NK-92 (cell line): ENCODE data around the gene MMADHC.

Source experiments
- DNase-seq: peaks from one replicate; lab custom pipeline; 2025; ENCODE audit not compliant: unreplicated experiment; lab: John Stamatoyannopoulos, UW

Gene MMADHC

DNA sequence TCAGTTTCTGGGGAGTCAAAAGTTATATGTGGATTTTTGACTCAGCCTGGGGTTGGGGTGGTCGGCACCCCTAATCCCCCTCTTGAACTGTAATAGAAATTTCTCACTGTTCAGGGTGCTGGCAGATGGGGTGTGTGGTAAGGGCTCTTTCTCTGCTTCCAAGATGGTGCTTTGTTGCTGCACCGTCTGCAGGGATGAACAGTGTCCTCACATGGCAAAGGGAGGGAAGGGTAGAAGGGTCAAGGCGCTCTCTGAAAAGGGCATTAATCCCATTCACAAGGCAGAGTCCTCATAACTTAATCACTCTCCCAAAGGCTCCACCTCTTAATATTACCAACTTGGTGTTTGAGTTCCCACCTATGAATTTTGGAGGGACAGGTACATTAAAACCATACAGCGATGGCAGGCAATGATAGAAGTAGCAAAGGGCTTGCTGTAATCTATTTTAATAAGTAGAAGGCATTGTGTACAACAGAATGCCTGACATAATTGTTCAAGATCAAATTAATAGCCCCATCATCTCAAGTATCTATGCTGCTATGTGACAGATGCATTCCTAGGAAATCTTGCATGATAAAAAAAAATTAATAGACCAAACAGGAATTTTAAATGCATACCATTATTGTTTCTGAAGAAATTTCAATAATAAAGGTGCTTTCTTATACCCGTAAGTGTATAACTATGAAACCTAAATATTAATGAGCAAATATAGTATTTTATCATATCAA, 28.1 kb downstream of the MMADHC start:
- no peak for DNase-seq

DNA sequence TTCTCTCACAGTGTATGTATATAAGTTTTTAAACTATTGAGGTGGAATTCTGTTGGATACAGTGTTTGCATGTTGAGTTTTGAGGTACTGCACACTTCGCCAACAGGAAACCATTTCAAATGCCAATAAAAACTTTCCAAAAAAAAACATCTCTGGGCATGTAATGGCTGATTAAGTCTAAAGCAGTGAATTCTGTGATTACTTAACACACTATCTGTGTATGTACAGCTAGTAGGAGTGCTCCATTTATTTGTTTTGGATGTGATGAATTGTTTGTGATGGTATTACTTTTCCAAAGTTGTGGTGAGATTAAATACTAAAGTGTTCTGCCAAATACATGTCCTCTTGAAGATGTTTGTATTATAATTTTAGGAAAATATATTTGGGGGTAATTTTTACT, 31.1 kb downstream of the MMADHC start:
- no peak for DNase-seq

GRCh38 chr2:149552830-149553229, 34.7 kb downstream of the MMADHC start:
- no peak for DNase-seq

DNA sequence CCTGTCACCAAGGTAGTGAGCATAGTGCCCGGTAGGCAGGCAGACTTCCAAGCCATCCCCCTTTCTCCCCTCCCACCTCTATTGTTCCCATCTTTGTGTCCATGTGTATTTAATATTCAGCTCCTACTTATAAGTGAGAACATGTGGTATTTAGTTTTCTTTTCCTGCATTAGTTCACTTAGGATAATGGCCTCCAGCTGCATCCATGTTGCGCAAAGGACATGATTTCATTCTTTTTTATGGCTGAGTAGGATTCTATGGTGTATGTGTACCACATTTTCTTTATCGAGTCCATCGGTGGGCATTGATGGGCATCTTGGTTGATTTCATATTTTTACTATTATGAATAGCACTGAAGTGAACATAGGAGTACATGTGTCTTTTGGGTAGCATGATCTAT, 35.3 kb downstream of the MMADHC start:
- DNase-seq = no peak

DNA sequence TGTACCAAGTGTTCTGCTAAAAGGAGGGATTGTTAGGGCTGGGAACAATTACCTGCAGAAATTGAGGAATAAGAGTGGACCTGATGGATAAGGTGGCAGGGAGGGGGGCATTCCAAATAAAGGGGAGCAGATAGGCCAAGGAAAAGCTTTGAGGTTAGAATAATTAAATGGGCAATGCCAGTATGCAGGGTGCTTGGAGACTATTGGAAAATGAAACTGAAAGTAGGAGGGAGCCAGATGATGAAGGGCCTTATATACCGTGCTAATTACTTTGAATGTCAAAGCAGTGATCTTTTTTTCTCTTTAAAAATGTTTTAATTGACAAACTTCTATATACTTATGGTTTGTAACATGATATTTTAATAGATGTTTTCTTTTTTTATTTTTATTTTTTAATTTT, 42.9 kb downstream of the MMADHC start:
- no peak for DNase-seq

GRCh38 chr2:149543845-149544244, 43.7 kb downstream of the MMADHC start:
- DNase-seq = no peak

GRCh38 chr2:149540138-149540537, 47.4 kb downstream of the MMADHC start:
- DNase-seq = no peak

- no peak for DNase-seq
Measured at GRCh38 chr2:149538138-149538833, 49.3 kb downstream of the MMADHC start.

- DNase-seq = no peak
Measured at GRCh38 chr2:149537092-149537726, 50.4 kb downstream of the MMADHC start.

- DNase-seq = no peak
Measured at GRCh38 chr2:149536649-149537048, 50.9 kb downstream of the MMADHC start.

DNA sequence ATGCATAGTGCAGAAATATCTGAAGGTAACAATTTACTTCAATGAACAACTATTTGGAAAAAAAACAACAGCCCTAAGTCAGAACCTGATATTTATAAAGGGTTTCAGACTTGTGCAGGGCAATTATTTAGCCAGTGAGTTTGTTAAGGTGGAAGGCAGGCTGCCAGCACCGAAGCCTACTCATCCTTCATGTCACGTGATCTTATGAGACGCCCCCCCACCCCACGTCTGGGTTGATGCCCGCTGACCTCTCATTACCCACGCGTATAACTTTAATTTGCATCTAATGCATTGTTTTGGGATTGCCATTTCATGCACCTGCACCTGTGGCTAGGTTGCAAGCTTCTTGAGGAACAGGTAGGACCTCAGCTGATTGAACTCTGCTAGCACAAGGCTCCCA, 52.9 kb downstream of the MMADHC start:
- no peak for DNase-seq

GRCh38 chr2:149528983-149529382, 58.6 kb downstream of the MMADHC start:
- no peak for DNase-seq

GRCh38 chr2:149527998-149528755, 59.4 kb downstream of the MMADHC start:
- DNase-seq = no peak

GRCh38 chr2:149526689-149527088, 60.9 kb downstream of the MMADHC start:
- DNase-seq = no peak

DNA sequence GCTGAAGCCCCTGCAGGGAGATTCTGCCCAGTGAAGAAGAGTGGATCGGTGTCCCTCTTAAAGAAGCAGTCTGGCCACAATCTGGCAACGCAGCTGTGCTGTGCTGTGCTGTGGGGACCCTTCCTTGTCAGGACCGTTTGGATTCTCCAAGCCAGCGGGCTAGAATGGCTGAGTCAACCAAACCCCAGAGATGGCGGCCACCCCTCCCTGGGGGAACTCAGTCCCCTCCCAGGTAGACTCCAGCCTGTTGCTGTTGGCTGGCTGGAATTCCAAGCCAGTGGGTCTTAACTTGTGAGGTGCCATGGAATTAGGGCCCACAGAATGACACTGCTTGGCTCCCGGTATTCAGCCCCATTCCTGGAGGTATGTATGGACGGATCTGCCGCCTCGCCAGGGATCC, 62.3 kb downstream of the MMADHC start:
- DNase-seq = no peak
